K562 (cell line): ENCODE measurements around the gene CHD5. TPM values are rescaled to one million over a fixed set of nuclear protein-coding genes. Genes with fewer than 3 reads are reported as not detected.

Experiments
- ATAC-seq: fragments of 200-7000 bp; cut with Tn5 transposase; 3 replicates; pipeline ENCODE4 v1.9.1; 2020; ENCODE audit warnings: moderate library complexity
- BruUV-seq: library from RNA; stranded (reverse); fragments of 400-500 nt; replicated peaks from 2 replicates; lab custom pipeline; 2021; lab: Mats Ljungman, UMichigan
- CTCF ChIA-PET: fragments of 300-600 bp; formaldehyde crosslinking; extraction: SDS; loops from one replicate; lab custom pipeline; 2021; ENCODE audit warnings: low intra/inter-chr PET ratio; lab: Yijun Ruan, JAX
- POLR2A ChIA-PET: fragments of 300-600, 350-650 bp; sonication (Branson Sonifier 250); formaldehyde crosslinking; extraction: SDS; loops from one replicate; lab custom pipeline; 2021; ENCODE audit warnings: antibody characterized with exemption, inconsistent platforms; lab: Yijun Ruan, JAX
- DNase-seq, 4 experiments: peaks; one replicate each; pipeline versions ENCODE4 v3.0.0 to v3.0.0-alpha.2; 2011 to 2018; ENCODE audit warnings: low spot score in 3 of 4, mixed read lengths in 3 of 4; ENCODE audit errors: extremely low read depth in 1 of 4
- FAIRE-seq: peaks from 2 replicates; lab custom pipeline; 2011; peaks lifted over from hg19 to GRCh38; lab: Jason Lieb, UNC
- H2AFZ ChIP-seq: 2 replicates; pipeline ENCODE4 v1.6.0; 2011; ENCODE audit warnings: low read depth, low read length, control low read depth, inconsistent platforms
- H3K27ac ChIP-seq: fragments of 200-600 bp; 3 replicates; pipeline ENCODE4 v1.8.0; 2011; ENCODE audit warnings: low read depth, mild to moderate bottlenecking, control low read depth, inconsistent platforms, low read length, moderate library complexity, mixed read lengths; ENCODE audit errors: extremely low read depth
- H3K27me3 ChIP-seq, 2 experiments: fragments of 300-600 bp in 1 of 2; 2 replicates in 1 of 2; 3 replicates in 1 of 2; pipeline versions ENCODE4 v1.6.0 to v1.8.0; 2011; ENCODE audit warnings: inconsistent platforms in 2 of 2, low read length in 2 of 2, mild to moderate bottlenecking in 1 of 2, mixed read lengths in 1 of 2, moderate library complexity in 1 of 2; ENCODE audit not compliant: control insufficient read depth in 2 of 2, insufficient read depth in 2 of 2
- H3K36me3 ChIP-seq: fragments of 300-600 bp; 3 replicates; pipeline ENCODE4 v1.8.0; 2011; ENCODE audit warnings: mild to moderate bottlenecking, low read length, inconsistent platforms; ENCODE audit not compliant: control insufficient read depth, insufficient read depth
- H3K4me1 ChIP-seq, 2 experiments: fragments of 200-600 bp in 1 of 2; replicated peaks in 1 of 2; 2 replicates in 1 of 2; 3 replicates in 1 of 2; pipeline versions ENCODE4 v1.5.1 to v1.8.0; 2011; ENCODE audit warnings: inconsistent platforms in 2 of 2, low read length in 2 of 2, mild to moderate bottlenecking in 1 of 2, mixed read lengths in 1 of 2, moderate library complexity in 1 of 2; ENCODE audit not compliant: control insufficient read depth in 2 of 2, insufficient read depth in 2 of 2
- H3K4me2 ChIP-seq: 2 replicates; pipeline ENCODE4 v1.6.1; 2011; ENCODE audit warnings: low read length, control low read depth, inconsistent platforms, mixed read lengths; ENCODE audit not compliant: insufficient read depth
- H3K4me3 ChIP-seq: fragments of 200-600 bp; sonication (generic), shearing (Covaris generic); 2 replicates; pipeline ENCODE4 v1.5.1; 2016; ENCODE audit warnings: control low read depth, inconsistent platforms
- H3K79me2 ChIP-seq: fragments of 200-600 bp; 3 replicates; pipeline ENCODE4 v1.8.0; 2011; ENCODE audit warnings: low read length, inconsistent platforms; ENCODE audit not compliant: control insufficient read depth, insufficient read depth
- H3K9ac ChIP-seq, 2 experiments: 2 replicates each; pipeline versions ENCODE4 v1.6.0 to v1.6.1; 2011; ENCODE audit warnings: low read depth in 2 of 2, low read length in 2 of 2, control low read depth in 1 of 2, inconsistent platforms in 1 of 2, mild to moderate bottlenecking in 1 of 2, mixed read lengths in 1 of 2; ENCODE audit not compliant: insufficient read depth in 1 of 2
- H3K9me1 ChIP-seq: one replicate; pipeline ENCODE4 v1.6.0; 2011; ENCODE audit warnings: inconsistent platforms, mild to moderate bottlenecking, low read length, moderate library complexity; ENCODE audit not compliant: control insufficient read depth, insufficient read depth
- H3K9me3 ChIP-seq: replicated peaks from 2 replicates; pipeline ENCODE4 v1.5.1; 2011; ENCODE audit warnings: low read depth, low read length, inconsistent platforms; ENCODE audit not compliant: control insufficient read depth, insufficient read depth
- H4K20me1 ChIP-seq: replicated peaks from 2 replicates; pipeline ENCODE4 v1.6.1; 2011; ENCODE audit warnings: low read length, inconsistent platforms, mixed read lengths; ENCODE audit not compliant: control insufficient read depth, insufficient read depth
- EGR1 ChIP-seq: fragments of 450-650 bp; conservative IDR thresholded peaks from 2 replicates; pipeline ENCODE4 v1.6.1; 2017; ENCODE audit warnings: mild to moderate bottlenecking
- ETS1 ChIP-seq: conservative IDR thresholded peaks from 2 replicates; pipeline ENCODE4 v1.6.1; 2011; ENCODE audit warnings: low read depth, mild to moderate bottlenecking, low read length; ENCODE audit not compliant: control insufficient read depth
- MBD2 ChIP-seq: sonication (generic); IDR thresholded peaks from 2 replicates; pipeline ENCODE4 v1.6.1; 2016; ENCODE audit warnings: low read depth, borderline replicate concordance
- MEIS2 ChIP-seq: fragments of 450-650 bp; IDR thresholded peaks from 2 replicates; pipeline ENCODE4 v1.6.1; 2014; ENCODE audit warnings: mild to moderate bottlenecking; ENCODE audit not compliant: partially characterized antibody
- NFATC3 ChIP-seq: fragments of 450-650 bp; IDR thresholded peaks from 2 replicates; pipeline ENCODE4 v1.6.1; 2017; ENCODE audit warnings: mild to moderate bottlenecking
- NR0B1 ChIP-seq: fragments of 450-650 bp; IDR thresholded peaks from one replicate; pipeline ENCODE4 v1.6.1; 2018; ENCODE audit warnings: mild to moderate bottlenecking, moderate library complexity; ENCODE audit not compliant: partially characterized antibody
- POLR2G ChIP-seq: fragments of 200-400 bp; formaldehyde crosslinking; IDR thresholded peaks from 2 replicates; pipeline ENCODE4 v1.6.1; 2017; ENCODE audit warnings: low read depth, mild to moderate bottlenecking, antibody characterized with exemption, low read length, moderate library complexity
- RBBP5 ChIP-seq: fragments of 200-600 bp; sonication (generic); IDR thresholded peaks from 2 replicates; pipeline ENCODE4 v1.6.1; 2012; ENCODE audit warnings: borderline replicate concordance, mild to moderate bottlenecking, low read length, control low read depth, inconsistent platforms; ENCODE audit not compliant: insufficient read depth, poor library complexity, severe bottlenecking
- RBM17 ChIP-seq: fragments of 200-400 bp; formaldehyde crosslinking; IDR thresholded peaks from 2 replicates; pipeline ENCODE4 v1.6.1; 2017; ENCODE audit warnings: low read depth, mild to moderate bottlenecking, low read length, borderline replicate concordance
- SPI1 ChIP-seq: IDR thresholded peaks from 2 replicates; pipeline ENCODE4 v1.6.1; 2011; ENCODE audit warnings: low read depth, low read length, control low read depth, borderline replicate concordance
- ZNF79 ChIP-seq: fragments of 250-450 bp; sonication (Bioruptor Pico); IDR thresholded peaks from 2 replicates; pipeline ENCODE4 v1.4.0; 2020; ENCODE audit warnings: low read depth, mild to moderate bottlenecking, moderate library complexity
- WGBS: fragments of 100-300 bp; shearing (Covaris generic); methylation state at CpG from one replicate; pipeline ENCODE4 v1.1.6; 2016; ENCODE audit warnings: low coverage, mixed read lengths; ENCODE audit not compliant: insufficient coverage; ENCODE audit errors: missing lambda C conversion rate; 5-methylcytosine and 5-hydroxymethylcytosine counted together
- in situ Hi-C: fragments of 300-500 bp; cut with MboI; formaldehyde crosslinking; loops from 4 replicates; pipeline ENCODE4 v1.15.0; 2018; ENCODE audit warnings: inconsistent platforms, mixed read lengths
- intact Hi-C: fragments of 100-400 bp; cut with micrococcal nuclease; formaldehyde crosslinking; loops from 2 replicates; pipeline ENCODE4 v1.14.2; 2022
- polyA plus RNA-seq, 8 experiments: library from polyadenylated mRNA; depleted of rRNA in 4 of 8; stranded (reverse) in 5 of 8; unstranded in 3 of 8; fragments of >200 nt; fragmentation: Nextera tagmentation in 2 of 8; fragmentation: Illumina TruSeq in 1 of 8; extraction: Ambion mirVana in 2 of 8; extraction: Trizol in 1 of 8; gene quantifications; 2 replicates each; pipeline versions ENCODE4 v1.2.1 to v1.2.3, GENCODE V29; 2011 to 2014; ENCODE audit warnings: inconsistent platforms in 1 of 8, missing spikeins in 1 of 8
- total RNA-seq, 7 experiments: library from RNA; depleted of rRNA in 6 of 7; stranded (reverse); fragments of >200 nt in 6 of 7; fragmentation: Illumina TruSeq in 2 of 7; extraction: Trizol in 2 of 7; gene quantifications; 2 replicates each; pipeline versions ENCODE4 v1.2.1 to v1.2.3, GENCODE V29; 2011 to 2021; ENCODE audit warnings: low replicate concordance in 1 of 7
- TF ChIP-seq, protein P1 (sequence below), 2 experiments: fragments of 450-650 bp in 1 of 2; sonication (generic) in 1 of 2; formaldehyde crosslinking; conservative IDR thresholded peaks; 2 replicates each; pipeline versions ENCODE4 v1.4.0 to v1.8.1; 2020 to 2022; ENCODE audit warnings: mild to moderate bottlenecking in 1 of 2, missing genetic modification reagents in 1 of 2

The CHD5 gene
- total and polyA plus RNA-seq, 9 of the 15 experiments (the other 6 are each of a cell fraction or from before 2014, with no cell fraction given), result 0.03 to 0.52 (median 0.11) TPM; not detected in 2

GRCh38 chr1:6090288-6090687 is 89.8 kb downstream of the CHD5 start:
- Histone ChIP-seq H3K9me3 (no peaks in the 10 kb centered on the region), H3K4me2 (no peak overlapping the region), H3K79me2 (no peaks in the 10 kb centered on the region), H3K36me3 (no peaks in the 10 kb centered on the region), H4K20me1 (peaks cover 40% of the 10 kb centered on the region), H2AFZ (no peak overlapping the region), H3K27ac (no peak overlapping the region), H3K9me1 (no peaks in the 10 kb centered on the region), H3K4me1 (peaks cover 0 to 23% of the 10 kb centered on the region in 2 experiments; a peak in 2 of 5 replicates), H3K4me3 (no peak overlapping the region), H3K9ac (no peak overlapping the region), H3K27me3 (peaks cover 57 to 84% of the 10 kb centered on the region in 2 experiments)
- in situ Hi-C loops (no loop called here), intact Hi-C loops (no loop called here)
- ATAC-seq, result no peak
- TF ChIP-seq MBD2, result no peak
- TF ChIP-seq SPI1, result no peak
- 0 out of 2 replicates have a peak, but pooled peaks have one; percentile 16 for TF ChIP-seq POLR2G
- BruUV-seq, result no TSS peak
- 6% methylated on average over 16 of the region's 18 CpGs for WGBS
- DNase-seq, result no peak
- ChIA-PET POLR2A (interaction anchor here (1.7 kb wide), 1 partner anchor 8 kb away, joined by 5 read pairs; no protein-coding TSS in a partner anchor), CTCF (no interaction called here)
- no peak for FAIRE-seq

DNA sequence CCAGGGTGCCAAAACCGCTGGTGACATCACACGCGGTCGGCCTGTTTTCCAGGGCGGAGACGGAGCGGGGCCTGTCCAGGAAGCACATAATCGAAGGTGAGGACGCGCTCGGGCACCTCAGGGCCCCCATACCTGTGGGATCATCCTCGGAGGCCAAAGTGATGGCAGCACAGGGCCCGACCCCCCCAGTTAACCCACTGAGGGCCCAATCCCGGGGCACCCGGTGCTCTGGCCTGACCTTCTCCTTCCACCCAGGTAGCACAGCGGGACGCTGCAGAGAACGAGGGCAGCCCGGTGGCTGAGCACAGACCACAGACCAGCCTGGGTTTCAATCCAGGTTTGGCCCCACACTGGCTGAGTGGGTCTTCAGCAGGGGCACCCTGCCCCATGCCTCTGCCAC is 91.2 kb downstream of the CHD5 start:
- Histone ChIP-seq H3K79me2 (no peaks in the 10 kb centered on the region), H3K4me2 (no peak overlapping the region), H3K9me3 (no peaks in the 10 kb centered on the region), H2AFZ (no peak overlapping the region), H4K20me1 (peaks cover 40% of the 10 kb centered on the region), H3K27ac (no peak overlapping the region), H3K36me3 (no peaks in the 10 kb centered on the region), H3K9me1 (no peaks in the 10 kb centered on the region), H3K4me1 (peaks cover 0 to 13% of the 10 kb centered on the region in 2 experiments; a peak in 1 of 5 replicates), H3K9ac (peak overlapping the region in 1 of 2 experiments; percentile 40; a peak in 2 of 4 replicates), H3K27me3 (peaks cover 65 to 86% of the 10 kb centered on the region in 2 experiments), H3K4me3 (no peak overlapping the region)
- POLR2A ChIA-PET, result no interaction called here
- in situ Hi-C loops (no loop called here), intact Hi-C loops (no loop called here)
- CTCF ChIA-PET, result no interaction called here
- ATAC-seq (no peak), DNase-seq (no peak), FAIRE-seq (no peak)
- 2% methylated on average over 19 of the region's 19 CpGs for WGBS
- no TSS peak for BruUV-seq
- TF ChIP-seq RBBP5 (no peak), EGR1 (no peak), POLR2G (no peak), MEIS2 (no peak), NR0B1 (no peak), NFATC3 (no peak), RBM17 (no peak), ZNF79 (CRISPR knock-in tag) (no peak), ETS1 (no peak)
- TF ChIP-seq, protein P1, sequence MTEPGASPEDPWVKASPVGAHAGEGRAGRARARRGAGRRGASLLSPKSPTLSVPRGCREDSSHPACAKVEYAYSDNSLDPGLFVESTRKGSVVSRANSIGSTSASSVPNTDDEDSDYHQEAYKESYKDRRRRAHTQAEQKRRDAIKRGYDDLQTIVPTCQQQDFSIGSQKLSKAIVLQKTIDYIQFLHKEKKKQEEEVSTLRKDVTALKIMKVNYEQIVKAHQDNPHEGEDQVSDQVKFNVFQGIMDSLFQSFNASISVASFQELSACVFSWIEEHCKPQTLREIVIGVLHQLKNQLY (CRISPR knock-in tag; conservative IDR thresholded peaks at IDR 0.05), result no peak
